NB4 (cell line): ENCODE results near the gene RREB1.

Experiments
- DNase-seq: peaks from one replicate; pipeline ENCODE4 v3.0.0; 2010; ENCODE audit warnings: low read depth
- H3K4me3 ChIP-seq: one replicate; pipeline ENCODE4 v1.5.1; 2011; ENCODE audit warnings: mild to moderate bottlenecking, low read depth, low read length, moderate library complexity
- CTCF ChIP-seq: IDR thresholded peaks from one replicate; pipeline ENCODE4 v1.5.1; 2012; ENCODE audit warnings: low read depth, low read length
- MYC ChIP-seq: IDR thresholded peaks from 2 replicates; pipeline ENCODE4 v1.6.1; 2011; ENCODE audit warnings: low read depth, low read length
- POLR2A ChIP-seq: IDR thresholded peaks from 2 replicates; pipeline ENCODE4 v1.6.1; 2011; ENCODE audit warnings: mild to moderate bottlenecking; ENCODE audit not compliant: insufficient read length; ENCODE audit errors: extremely low read depth
- TF ChIP-seq, protein P1 (sequence below): IDR thresholded peaks from 2 replicates; pipeline ENCODE4 v1.6.1; 2011; ENCODE audit warnings: low read depth, low read length

RREB1 gene

DNA sequence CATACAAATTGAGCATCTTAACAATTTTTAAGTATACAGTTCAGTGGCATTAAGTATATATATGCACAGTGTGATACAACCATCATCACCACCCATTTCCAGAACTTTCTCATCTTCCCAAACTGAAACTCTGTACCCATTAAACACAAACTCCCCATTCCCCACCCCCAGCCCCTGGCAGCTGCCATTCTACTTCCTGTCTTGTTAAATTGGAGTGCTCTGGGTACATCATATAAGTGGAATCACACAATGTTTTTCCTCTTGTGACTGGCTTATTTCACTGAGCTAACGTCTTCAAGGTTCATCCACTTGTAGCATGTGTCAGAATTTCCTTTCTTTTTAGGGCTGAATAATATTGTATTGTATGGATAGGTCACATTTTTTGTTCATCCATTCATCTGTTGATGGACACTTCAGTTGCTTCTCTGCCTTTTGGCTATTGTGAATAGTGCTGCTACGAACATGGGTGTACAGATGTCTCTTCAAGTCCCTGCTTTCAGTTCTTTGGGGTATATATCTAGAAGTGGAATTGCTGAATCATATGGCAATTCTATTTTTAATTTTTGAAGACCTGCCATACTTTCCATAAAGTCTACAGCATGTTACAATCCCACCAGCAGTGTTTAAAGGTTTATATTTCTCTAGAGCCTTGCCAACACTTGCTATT, 19.6 kb upstream of the RREB1 start:
- no peak overlapping the region for H3K4me3 ChIP-seq
- TF ChIP-seq, protein P1, sequence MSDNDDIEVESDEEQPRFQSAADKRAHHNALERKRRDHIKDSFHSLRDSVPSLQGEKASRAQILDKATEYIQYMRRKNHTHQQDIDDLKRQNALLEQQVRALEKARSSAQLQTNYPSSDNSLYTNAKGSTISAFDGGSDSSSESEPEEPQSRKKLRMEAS: no peak
- TF ChIP-seq MYC (no peak), POLR2A (no peak)
- DNase-seq: no peak

- TF ChIP-seq, protein P1: no peak
- no peak for TF ChIP-seq POLR2A
- no peak for TF ChIP-seq CTCF
- TF ChIP-seq MYC: no peak
- no peak overlapping the region for H3K4me3 ChIP-seq
- no peak for DNase-seq
Observed at GRCh38 chr6:7098993-7099392, 8.8 kb upstream of the RREB1 start.

- no peak overlapping the region for H3K4me3 ChIP-seq
- TF ChIP-seq, protein P1: 0 out of 2 replicates have a peak, but pooled peaks have one; percentile 9
- TF ChIP-seq MYC (peak; percentile 48; the same call in 1 of the 2 replicates), POLR2A (no peak), CTCF (no peak)
- DNase-seq: peak; percentile 72
Observed at GRCh38 chr6:7100072-7100752, 7.5 kb upstream of the RREB1 start.

- peak; percentile 28 for DNase-seq
- TF ChIP-seq MYC: no peak
- TF ChIP-seq CTCF: no peak
- TF ChIP-seq, protein P1: no peak
- no peak for TF ChIP-seq POLR2A
Observed at GRCh38 chr6:7100753-7101081, 7.0 kb upstream of the RREB1 start.

GRCh38 chr6:7101290-7101689, 6.5 kb upstream of the RREB1 start:
- no peak for DNase-seq
- no peak overlapping the region for H3K4me3 ChIP-seq
- no peak for TF ChIP-seq CTCF
- TF ChIP-seq, protein P1: no peak
- TF ChIP-seq MYC: no peak
- no peak for TF ChIP-seq POLR2A

More at GRCh38 chr6:7100753-7101081, 7.0 kb upstream of the RREB1 start:
- no peak overlapping the region for H3K4me3 ChIP-seq

DNA sequence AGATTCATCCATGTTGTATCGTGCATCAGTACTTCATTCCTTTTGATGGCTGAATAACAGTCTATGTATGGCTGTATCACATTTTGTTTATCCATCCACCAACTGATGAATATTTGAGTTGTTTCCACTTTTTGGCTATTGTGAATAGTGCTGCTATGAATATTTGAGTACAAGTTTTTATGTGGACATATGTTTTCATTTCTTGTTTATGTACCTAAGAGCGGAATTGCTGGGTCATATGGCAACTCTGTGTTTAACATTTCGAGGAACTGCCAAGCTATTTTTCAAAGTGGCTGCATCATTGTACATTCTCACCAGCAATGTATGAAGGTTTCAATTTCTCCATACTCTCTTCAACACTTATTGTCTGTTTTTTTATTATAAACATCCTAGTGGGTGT, 3.0 kb upstream of the RREB1 start:
- no peak overlapping the region for H3K4me3 ChIP-seq
- no peak for DNase-seq
- TF ChIP-seq POLR2A (no peak), MYC (no peak), CTCF (no peak)
- TF ChIP-seq, protein P1: no peak
